ENCODE measurements around the gene ATP2A1. TPM values are rescaled to one million over a fixed set of nuclear protein-coding genes. Genes with fewer than 3 reads are reported as not detected.

ATP2A1 gene
- total and polyA plus RNA-seq, 2 of the 4 experiments (the other 2 are of a cell fraction): under 0.01 to 0.63 TPM

DNA sequence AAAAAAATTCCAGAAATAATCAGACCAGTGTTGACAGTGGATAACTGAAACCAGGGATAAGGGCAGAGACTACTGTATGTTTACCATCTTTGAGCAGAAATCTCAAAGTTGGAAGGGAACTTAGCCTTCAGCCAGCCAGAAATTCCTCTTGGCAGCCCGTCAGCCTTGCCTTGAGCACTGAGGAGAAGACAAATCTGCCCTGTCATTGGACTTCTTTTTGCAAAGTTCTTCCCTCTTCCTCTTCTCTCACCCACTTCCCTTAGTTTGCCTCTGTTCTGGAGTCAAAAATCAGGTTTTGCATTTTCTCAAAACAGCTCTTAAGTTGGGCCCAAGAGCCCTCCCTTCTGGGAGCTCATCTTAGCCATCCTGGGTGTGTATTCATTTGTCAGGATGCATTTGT lies 38.4 kb upstream of the ATP2A1 start:
- no peak overlapping the region for H3K4ac ChIP-seq (ENCODE audit: low read depth, low read length)
- H4K20me1 ChIP-seq (ENCODE audit: insufficient read depth, low read length): peaks cover 16% of the 10 kb centered on the region; the same call in 1 of the 2 replicates
- no peak overlapping the region for H3K23ac ChIP-seq (ENCODE audit: low read depth, low read length)
- H3K4me1 ChIP-seq (ENCODE audit: control insufficient read depth, insufficient read depth, low read length): no peaks in the 10 kb centered on the region; the same call in 1 of the 2 replicates
- no peak overlapping the region for H3K56ac ChIP-seq (ENCODE audit: extremely low read depth, insufficient read depth, low read length)
- no peak overlapping the region for H3K4me3 ChIP-seq (ENCODE audit: insufficient read depth, low read depth, low read length)
- no peak overlapping the region for H2AK9ac ChIP-seq (replicated peaks; ENCODE audit: low read depth, low read length, poor library complexity)
- H3K4me2 ChIP-seq (ENCODE audit: low read depth, low read length): no peak overlapping the region
- H3K9ac ChIP-seq (ENCODE audit: low read depth, low read length): no peak overlapping the region
- no peak overlapping the region for H3K18ac ChIP-seq (ENCODE audit: low read depth, low read length)
- peaks cover 66% of the 10 kb centered on the region for H3K36me3 ChIP-seq (ENCODE audit: control insufficient read depth, insufficient read depth, low read length)
- no peak for ATAC-seq (ENCODE audit: low read depth)
- H2AFZ ChIP-seq (replicated peaks; ENCODE audit: low read length, poor library complexity): no peak overlapping the region
- DNase-seq: no peak
- ChIA-PET POLR2A (ENCODE audit: unreplicated experiment) (no interaction called here), CTCF (interaction anchor here (0.6 kb wide), 1 partner anchor 43 kb away, joined by 3 read pairs; no protein-coding TSS in a partner anchor)
- no peak overlapping the region for H2BK120ac ChIP-seq (ENCODE audit: low read depth, low read length)
- no TSS peak for BruUV-seq (replicated peaks)
- no peak overlapping the region for H2BK15ac ChIP-seq (ENCODE audit: low read depth, low read length)
- H3K27me3 ChIP-seq (ENCODE audit: control insufficient read depth, insufficient read depth, low read length): no peaks in the 10 kb centered on the region
- H3K79me1 ChIP-seq (ENCODE audit: low read depth in 1 of 2, low read length in 2 of 2): peaks cover 3 to 17% of the 10 kb centered on the region in 2 experiments; a peak in 3 of 4 replicates
- no peak overlapping the region for H4K8ac ChIP-seq (ENCODE audit: low read depth in 2 of 2, low read length in 2 of 2)
- dilution Hi-C loops (cut with HindIII; ENCODE audit: low sequenced_read_pairs, unreplicated experiment) (no loop called here), intact Hi-C loops (cut with micrococcal nuclease) (no loop called here), in situ Hi-C loops (cut with MboI; ENCODE audit: low sequenced_read_pairs) (no loop called here)
- H3K14ac ChIP-seq (replicated peaks; ENCODE audit: low read depth, low read length): no peak overlapping the region
- H2BK20ac ChIP-seq (ENCODE audit: low read depth, low read length): no peak overlapping the region
- WGBS, 2 experiments (ENCODE audit: extremely low coverage in 2 of 2, insufficient read length in 1 of 2): no CpG with 5 or more reads among the region's 1 CpG
- H2BK5ac ChIP-seq (ENCODE audit: low read depth, low read length, poor library complexity, severe bottlenecking): no peak overlapping the region
- TF ChIP-seq FOS (IDR thresholded peaks at IDR 0.05; ENCODE audit: low read depth, low read length): no peak
- H4K91ac ChIP-seq (ENCODE audit: insufficient read depth, low read depth, low read length): no peak overlapping the region
- H3K9me1 ChIP-seq (ENCODE audit: insufficient read depth, low read length): no peaks in the 10 kb centered on the region
- no peak overlapping the region for H2AK5ac ChIP-seq (ENCODE audit: low read depth, low read length)
- H4K5ac ChIP-seq (ENCODE audit: low read depth, low read length): no peak overlapping the region
- H3K27ac ChIP-seq (ENCODE audit: insufficient read depth, low read length): no peak overlapping the region
- no peaks in the 10 kb centered on the region for H3K9me3 ChIP-seq (ENCODE audit: control insufficient read depth, insufficient read depth, low read length)
